NCI-H2196 treated with DMSO at 0.1 percent for 48 hours (cell line): ENCODE results near the gene RFXANK.
"Not testable (repeated sequence)": the region's sequence is repeated elsewhere in the genome, so short reads cannot be mapped to it uniquely, and the experiment has no call there.

ENCODE experiments used
- DNase-seq: peaks from one replicate; lab custom pipeline; 2025; ENCODE audit not compliant: unreplicated experiment; lab: John Stamatoyannopoulos, UW

Gene RFXANK

DNA sequence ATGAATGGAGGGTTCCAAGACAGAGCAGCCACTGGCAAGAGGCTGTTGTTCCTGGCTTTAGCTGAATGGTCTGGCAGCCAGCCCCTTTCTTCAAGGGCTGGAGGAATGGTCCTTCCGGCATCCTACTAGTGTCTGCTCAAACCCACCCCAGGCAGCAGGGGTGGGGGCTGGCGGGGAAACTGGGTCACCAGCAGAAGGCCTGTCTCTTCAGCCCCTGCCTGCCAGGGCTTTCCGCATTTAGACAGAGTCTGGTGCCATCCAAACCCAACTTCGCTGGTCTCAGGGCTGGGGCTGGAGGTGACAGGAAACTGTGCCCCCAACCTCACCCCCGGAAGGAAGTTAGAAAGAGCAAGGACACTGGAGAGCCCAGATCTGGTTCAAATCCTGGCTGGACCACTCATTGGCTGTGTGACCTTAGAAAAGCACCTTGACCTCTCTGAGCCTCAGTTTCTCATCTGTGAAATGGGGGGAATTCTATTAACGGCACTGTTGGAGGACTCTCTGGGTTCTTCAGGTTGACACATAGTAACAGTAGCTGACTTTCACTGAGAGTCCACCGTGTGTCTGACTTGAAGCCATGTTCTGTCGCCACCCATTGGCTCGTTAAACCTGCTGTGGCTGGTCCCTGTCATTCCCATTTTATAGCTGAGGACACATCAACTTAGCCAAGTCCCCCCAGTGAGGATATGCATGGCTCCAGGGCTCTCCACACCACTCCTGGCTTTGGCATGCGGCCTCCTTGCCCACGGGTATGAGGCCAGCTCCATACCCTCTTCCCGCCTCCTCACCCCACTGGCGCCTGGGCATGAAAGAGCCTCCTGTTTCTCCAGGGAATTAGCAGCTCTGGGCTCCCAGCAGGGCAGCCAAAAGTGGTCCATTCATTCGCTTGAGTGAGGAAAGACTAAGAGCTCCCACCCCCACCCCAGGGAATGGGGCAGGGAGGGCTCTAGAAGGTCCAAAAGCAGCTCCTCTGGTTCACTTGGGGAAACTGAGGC, 13.7 kb downstream of the RFXANK start:
- no peak for DNase-seq

DNA sequence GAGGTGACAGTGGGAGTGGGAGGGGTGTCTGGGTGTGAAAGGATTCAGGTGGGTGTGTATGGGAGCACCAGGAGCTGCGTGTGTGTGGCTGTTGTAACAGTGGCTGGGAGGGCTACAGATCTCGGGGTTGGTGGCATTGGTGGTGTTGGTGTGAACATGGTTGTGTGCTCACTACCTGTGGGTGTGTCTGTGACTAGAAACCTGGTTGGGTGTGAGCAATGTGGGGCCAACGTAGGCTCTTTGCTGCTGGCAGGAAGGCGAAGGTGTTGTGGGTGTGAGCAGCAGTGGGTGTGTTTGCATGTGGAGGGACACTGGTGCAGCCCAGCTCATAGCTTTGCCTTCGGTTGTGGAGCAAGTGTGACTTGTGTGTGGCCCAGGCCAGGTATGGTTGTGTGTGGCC, 14.9 kb downstream of the RFXANK start:
- DNase-seq = no peak

DNA sequence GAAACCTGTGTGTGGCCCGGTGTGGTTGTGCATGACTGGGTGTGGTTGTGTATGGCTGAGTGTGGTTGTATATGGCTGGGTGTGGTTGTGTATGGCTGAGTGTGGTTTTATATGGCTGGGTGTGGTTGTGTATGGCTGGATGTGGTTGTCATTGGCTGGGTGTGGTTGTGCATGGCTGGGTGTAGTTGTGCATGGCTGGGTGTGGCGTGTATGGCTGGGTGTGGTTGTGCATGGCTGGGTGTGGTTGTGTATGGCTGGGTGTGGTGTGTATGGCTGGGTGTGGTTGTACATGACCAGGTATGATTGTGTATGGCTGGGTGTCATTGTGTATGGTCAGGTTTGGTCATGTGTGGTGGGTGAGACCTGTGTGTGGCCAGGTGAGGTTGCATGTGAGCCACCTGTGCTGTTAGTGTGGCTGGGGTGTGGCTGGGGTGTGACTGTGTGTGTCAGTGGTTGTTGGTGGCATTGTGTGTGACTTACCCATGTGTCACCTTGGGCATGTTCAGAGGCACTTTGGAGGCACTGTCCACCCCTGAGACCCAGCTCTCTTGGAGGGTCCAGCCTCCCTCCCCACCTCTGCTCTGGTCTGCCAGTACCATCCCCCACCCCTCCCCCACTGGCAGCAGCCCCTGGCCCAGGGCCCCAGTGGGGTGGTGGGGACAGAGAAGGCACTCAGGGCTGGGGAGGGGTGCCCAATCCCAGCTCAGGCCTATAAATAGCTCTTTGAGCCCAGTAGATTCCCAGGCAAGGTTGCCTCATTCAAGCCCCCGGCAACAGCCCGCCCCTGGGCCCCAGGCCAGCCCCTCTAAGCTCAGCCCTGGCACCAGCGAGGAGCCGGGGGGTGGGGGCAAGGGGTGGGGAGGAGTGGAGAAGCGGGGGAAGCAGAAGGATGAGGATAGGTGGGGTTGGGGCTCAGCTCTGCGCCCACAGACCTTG, 15.8 kb downstream of the RFXANK start:
- DNase-seq = no peak

DNA sequence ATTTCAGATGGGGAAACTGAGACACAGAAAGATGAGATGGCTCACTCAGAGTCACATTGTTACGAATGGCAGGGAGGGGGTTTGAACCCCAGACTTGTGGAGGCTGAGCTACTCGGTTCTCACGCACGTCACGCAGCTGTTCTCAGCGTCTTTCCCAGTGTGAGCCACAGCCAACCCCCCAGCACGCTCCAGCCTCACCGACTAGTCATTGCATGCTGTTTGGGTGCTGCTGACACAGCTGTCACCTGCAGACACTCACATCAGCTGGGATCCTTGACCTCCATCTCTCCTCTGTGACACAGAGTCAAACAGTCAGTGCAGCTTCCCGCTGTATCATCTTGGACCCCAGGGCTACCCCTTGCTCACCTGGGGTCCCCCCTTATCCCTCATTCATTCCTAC, 17.3 kb downstream of the RFXANK start:
- DNase-seq = no peak

DNA sequence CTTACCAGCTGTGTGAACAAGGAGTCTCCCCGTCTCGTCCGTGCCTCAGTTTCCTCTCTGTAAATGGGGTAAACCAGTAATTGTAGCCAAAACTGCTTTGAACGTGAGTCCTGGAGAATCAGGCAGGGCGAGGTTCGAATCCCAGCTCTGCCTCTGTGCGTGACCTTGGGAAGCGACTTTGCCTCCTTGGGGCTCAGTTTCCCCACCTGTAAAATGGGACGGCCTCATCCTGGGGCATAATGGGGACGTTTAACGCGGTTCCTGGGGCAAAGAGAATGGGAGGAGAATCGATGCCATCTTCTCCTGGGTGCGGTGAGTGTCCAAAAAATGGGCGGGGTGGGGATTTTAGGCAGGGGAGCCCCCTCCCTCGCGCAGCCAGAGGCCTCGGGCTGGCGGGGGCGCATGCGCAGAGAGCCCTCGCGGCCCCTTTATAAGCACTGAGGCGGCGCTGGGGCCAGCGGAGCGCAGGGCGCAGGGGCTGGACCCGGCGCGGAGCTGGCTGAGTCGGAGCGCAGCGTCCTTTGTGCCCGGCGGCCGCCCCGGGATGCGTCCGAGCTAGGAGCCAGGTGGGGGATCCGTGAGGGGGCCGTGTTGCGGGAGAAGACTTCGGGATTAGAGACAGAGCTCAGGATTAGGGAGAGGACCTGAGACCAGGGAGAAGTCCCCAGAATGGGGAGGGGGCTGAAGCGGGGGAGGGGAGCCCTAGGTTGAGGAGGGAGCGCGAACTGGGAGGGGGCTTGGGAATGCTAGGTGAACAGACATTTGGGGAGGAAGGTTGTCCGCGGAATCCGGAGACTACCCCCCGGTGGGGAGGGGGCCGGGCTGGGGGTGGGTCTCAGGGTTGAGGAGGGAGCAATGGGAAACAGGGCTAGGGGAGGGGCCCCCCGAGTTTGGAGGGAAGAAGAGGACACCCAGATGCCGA, 19.7 kb downstream of the RFXANK start, which contains the start of gene NCAN:
Gene NCAN (plus strand): TSS at position 460 of the 922 bp plus-strand sequence. CDS start 4,996 bp downstream, outside the sequence.
- no peak for DNase-seq

DNA sequence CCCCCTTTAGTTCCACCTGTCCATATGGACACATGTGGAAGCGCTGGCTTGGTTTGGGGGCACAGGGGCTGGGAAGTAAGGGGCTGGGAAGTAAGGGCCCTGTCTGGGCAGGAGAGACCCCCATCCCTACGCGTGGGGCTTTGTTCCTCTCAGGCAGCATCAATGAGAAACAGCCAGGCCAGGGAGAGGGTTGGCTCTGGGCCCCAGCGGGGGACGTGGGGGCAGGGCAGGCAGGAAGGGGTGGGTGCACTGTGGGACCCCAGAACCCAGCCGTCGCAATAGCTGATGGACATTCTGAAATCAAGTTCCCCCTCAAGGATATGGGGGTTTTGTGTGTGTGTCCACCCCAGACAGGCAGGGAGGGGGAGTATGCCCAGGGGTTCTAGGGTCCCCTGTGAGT, 20.9 kb downstream of the RFXANK start:
- no peak for DNase-seq

DNA sequence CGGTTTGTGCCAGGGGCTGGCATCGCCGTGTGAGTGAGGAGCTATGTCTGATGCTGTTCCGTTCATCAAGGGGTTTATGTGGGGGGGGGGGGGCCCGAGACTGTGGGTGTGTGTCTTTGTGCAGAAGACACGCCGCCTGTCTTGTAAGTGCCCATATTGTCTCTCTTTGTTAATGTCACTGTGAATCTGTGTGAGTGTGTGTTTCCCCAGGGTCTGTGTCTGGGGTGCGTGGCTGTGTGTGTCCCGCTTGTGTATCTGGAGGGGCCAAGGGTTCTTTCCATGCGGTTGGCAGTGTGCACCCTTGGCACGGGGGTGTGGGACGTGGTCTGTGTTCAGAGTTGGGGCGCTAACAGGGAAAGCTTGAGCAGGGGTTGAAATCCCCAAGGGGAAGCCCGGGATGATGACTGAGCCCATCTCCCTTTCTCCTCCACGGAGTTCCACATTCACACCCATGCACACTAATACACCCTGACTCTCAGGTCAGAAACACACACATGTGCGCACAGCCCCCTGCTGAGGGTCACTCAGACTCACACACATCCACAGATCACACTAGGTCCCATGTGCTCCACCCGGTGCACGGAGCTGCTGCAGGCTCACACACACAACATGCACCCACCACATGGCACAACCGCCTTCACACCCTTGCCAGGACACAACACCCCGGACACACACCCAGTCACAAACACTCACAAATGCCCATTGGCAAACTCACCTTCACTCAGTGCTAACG, 21.5 kb downstream of the RFXANK start:
- DNase-seq = no peak

DNA sequence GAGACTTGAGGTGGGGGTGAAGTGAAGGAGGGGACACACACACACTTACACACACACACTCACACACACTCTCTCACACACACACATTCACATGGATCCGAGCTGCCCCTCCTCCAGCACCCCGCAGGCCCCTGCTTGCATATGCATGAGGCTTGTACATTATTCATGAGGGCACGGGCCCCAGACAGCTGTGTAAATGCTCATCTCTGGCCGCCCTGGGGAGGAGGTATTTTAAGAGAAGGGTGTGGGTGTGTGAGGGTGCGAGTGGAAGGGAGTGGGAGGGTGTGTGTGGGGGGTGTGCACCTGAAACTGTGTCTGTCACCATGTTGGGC, 22.1 kb downstream of the RFXANK start:
- DNase-seq = no peak

DNA sequence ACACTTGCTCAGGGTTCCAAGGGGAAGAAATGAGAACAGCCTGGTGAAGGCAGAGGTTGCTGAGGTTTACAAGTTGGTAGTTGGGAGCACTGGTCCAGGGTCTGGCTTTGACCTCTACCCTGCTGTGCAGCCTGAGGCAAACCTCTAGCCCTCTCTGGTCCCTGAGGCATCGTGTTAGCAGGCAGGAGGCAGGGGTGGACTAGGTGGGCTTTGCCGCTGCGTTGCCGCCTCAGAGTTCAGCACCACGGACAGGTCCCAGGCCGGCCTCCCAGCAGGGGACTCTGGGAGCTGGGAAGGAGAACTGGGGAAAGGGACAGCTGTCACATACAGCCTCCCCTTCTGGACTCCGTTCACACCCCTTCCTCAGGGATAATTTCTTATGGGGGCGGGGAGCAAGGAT, 22.8 kb downstream of the RFXANK start:
- DNase-seq = no peak

DNA sequence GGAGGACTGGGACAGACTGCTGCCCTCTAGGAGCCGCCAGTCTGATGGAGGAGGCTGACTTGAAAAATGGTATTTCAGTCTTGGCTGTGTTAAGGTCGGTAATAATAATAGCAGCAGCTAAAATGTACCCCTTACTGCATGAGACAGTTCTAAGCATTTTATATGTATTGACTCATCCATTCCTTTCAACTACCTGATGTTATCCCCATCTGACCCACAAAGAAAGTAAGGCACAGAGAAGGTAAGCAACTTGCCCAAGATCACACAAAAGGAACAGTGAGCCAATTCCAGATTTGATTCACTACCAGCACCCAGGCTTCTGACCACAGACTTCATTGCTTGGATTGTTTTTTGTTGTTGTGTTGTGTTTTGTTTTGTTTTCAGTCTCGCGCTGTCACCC, 23.7 kb downstream of the RFXANK start:
- DNase-seq = no peak

DNA sequence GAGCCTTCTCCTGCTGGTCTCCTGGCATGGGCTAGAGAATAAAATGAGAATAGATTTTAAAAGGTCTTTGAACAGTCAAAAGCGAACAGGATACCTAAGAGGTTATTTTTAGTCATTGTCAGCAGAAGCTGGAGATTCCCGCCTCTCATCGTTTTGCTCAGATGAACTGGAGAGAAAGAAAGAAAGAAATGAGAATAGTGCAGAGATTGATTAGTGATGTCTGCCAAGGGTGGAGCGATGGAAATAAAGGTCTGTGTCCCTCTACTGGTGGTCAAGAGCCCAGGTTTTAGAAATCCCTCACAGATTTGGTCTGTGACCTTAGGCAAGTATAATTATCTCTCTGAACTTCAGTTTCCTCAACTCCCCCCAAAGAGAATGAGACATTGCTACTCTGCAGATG, 25.0 kb downstream of the RFXANK start:
- DNase-seq = peak; percentile 12

DNA sequence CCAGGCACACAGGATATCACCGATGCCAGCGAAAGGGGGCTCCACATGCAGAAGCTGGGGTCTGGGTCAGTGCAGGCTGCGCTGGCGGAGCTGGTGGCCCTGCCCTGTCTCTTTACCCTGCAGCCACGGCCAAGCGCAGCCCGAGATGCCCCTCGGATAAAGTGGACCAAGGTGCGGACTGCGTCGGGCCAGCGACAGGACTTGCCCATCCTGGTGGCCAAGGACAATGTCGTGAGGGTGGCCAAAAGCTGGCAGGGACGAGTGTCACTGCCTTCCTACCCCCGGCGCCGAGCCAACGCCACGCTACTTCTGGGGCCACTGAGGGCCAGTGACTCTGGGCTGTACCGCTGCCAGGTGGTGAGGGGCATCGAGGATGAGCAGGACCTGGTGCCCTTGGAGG, 26.9 kb downstream of the RFXANK start:
- no peak for DNase-seq

DNA sequence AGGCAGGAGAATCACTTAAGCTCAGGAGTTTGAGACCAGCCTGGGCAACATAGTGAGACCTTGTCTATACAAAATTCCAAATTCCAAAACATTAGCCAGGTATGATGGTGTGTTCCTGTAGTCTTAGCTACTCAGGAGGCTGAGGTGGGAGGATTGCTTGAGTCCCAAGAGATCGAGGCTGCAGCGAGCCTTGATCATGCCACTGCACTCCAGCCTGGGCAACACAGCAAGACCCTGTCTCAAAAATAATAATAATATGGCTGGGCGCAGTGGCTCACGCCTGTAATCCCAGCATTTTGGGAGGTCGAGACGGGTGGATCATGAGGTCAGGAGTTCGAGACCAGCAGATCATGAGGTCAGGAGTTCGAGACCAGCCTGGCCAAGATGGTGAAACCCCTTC, 28.9 kb downstream of the RFXANK start:
- not testable (repeated sequence) for DNase-seq

DNA sequence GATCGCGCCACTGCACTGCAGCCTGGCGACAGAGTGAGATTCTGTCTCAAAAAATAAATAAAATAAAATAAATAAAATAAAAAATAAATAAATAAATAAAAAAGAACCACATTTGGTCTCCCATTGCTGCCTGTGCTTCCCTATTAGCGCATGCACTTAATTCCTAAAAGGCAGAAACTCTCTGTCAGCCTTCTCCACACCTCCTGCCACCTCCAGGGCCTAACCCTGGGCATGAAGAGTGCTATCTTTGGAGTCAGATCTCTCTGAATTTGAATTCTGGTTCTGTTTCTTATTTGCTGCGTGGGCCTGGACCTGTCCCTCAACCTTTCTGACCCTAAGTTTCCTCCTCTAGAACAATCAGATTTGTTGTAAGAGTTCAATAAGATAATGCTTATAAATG, 31.0 kb downstream of the RFXANK start:
- no peak for DNase-seq

DNA sequence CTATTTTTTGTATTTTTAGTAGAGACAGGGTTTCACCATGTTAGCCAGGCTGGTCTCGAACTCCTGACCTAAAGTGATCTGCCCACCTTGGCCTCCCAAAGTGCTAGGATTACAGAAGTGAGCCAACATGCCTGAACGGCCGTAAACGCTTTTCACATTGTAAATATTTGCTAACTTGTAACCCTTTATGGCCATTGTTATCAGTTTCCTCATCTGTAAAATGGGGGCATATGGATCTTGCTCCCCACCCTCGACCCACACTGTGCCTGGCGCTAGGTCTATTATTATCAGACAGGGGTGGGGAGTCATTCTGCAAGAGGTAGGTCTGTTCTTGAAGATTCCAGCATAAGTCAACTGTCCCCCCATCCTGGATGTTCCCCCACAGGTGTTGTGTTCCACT, 31.6 kb downstream of the RFXANK start:
- no peak for DNase-seq

DNA sequence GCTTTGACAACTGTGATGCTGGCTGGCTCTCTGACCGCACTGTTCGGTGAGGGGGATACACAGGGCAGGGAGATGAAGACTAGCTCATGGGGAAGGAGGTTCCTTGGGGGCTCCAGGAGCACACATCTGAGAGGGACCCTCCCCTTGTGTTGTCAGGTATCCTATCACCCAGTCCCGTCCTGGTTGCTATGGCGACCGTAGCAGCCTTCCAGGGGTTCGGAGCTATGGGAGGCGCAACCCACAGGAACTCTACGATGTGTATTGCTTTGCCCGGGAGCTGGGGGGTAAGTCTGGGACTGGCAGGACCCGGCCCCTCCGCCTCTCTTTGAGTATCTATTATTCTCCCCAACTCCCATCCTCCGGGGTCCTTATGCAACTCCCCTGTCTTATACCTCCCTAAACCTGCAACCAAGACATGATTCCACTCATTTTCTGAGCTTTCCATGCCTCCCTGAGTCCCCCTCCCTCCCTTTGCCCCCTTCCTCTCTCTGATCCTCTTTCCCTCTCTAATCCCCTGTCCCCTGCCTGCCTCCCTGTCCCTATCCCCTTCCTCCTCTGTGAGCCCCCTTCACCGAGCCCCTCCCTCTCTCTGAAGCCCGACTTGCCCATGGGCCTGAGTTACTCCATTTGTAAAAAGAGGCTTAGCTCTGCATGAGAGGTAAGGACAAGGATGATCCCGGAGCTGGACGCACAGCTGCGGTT, 32.2 kb downstream of the RFXANK start:
- no peak for DNase-seq

DNA sequence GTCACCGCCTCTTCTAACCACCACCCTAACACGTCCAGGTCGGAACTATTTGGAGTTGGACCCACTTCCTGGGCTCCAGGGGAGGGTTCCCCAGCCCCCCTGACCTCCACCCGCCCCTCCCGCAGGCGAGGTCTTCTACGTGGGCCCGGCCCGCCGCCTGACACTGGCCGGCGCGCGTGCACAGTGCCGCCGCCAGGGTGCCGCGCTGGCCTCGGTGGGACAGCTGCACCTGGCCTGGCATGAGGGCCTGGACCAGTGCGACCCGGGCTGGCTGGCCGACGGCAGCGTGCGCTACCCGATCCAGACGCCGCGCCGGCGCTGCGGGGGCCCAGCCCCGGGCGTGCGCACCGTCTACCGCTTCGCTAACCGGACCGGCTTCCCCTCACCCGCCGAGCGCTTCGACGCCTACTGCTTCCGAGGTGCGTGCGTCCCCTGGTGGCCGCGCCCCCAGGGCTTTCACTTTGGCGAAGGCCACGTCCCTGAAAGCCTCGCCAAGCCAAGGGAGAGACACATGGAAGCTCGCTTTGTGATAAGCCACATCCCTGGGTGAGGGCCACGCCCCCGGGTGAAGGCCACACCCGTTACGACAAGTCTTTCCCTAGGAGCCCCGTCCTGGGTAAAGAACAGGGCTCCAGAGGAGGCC, 32.9 kb downstream of the RFXANK start:
- DNase-seq = peak; percentile 85

DNA sequence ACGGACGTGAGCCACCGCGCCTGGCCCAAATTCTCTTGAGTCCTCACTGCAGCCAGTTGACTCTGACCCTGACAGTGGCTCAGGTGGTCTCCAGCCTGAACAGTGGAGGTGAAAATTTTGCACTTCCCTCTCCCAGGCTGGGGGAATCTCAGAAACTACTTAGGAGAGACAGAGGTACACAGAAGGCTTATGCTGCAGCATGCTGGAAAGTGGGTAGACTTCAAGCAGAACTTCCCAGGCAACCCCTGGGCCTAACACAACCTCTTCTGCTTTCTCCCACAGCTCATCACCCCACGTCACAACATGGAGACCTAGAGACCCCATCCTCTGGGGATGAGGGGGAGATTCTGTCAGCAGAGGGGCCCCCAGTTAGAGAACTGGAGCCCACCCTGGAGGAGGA, 34.1 kb downstream of the RFXANK start:
- no peak for DNase-seq

DNA sequence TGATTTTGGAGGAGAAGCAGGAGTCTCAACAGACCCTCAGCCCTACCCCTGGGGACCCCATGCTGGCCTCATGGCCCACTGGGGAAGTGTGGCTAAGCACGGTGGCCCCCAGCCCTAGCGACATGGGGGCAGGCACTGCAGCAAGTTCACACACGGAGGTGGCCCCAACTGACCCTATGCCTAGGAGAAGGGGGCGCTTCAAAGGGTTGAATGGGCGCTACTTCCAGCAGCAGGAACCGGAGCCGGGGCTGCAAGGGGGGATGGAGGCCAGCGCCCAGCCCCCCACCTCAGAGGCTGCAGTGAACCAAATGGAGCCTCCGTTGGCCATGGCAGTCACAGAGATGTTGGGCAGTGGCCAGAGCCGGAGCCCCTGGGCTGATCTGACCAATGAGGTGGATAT, 34.6 kb downstream of the RFXANK start:
- DNase-seq = no peak
